OCI-LY7 (cell line): ENCODE results near the gene MFAP2. TPM values are rescaled to one million over a fixed set of nuclear protein-coding genes. Genes with fewer than 3 reads are reported as not detected.

ENCODE experiments used
- BruUV-seq: library from RNA; stranded (reverse); fragments of 400-500 nt; replicated peaks from 2 replicates; lab custom pipeline; 2021; lab: Mats Ljungman, UMichigan
- CTCF ChIA-PET: fragments of 300-600 bp; sonication (Branson Sonifier 250); formaldehyde crosslinking; loops from one replicate; lab custom pipeline; 2022; ENCODE audit warnings: antibody characterized with exemption; ENCODE audit not compliant: unreplicated experiment; lab: Charles Lee
- POLR2A ChIA-PET: fragments of 300-600 bp; sonication (Branson Sonifier 250); formaldehyde crosslinking; loops from one replicate; lab custom pipeline; 2022; ENCODE audit warnings: antibody characterized with exemption; lab: Charles Lee
- DNase-seq: peaks from one replicate; pipeline ENCODE4 v3.0.0-alpha.2; 2015; ENCODE audit warnings: low spot score
- H2AFZ ChIP-seq: fragments of 200-600 bp; sonication (generic), shearing (Covaris generic); 2 replicates; pipeline ENCODE4 v1.6.1; 2014; ENCODE audit warnings: mild to moderate bottlenecking, antibody characterized with exemption, low read length, moderate library complexity
- H3K27ac ChIP-seq: fragments of 200-600 bp; sonication (generic); 2 replicates; pipeline ENCODE4 v1.5.1; 2014; ENCODE audit warnings: mixed run types, low read depth, mild to moderate bottlenecking, moderate library complexity, low read length, inconsistent platforms; ENCODE audit not compliant: poor library complexity, severe bottlenecking
- H3K36me3 ChIP-seq: fragments of 200-600 bp; sonication (generic); 2 replicates; pipeline ENCODE4 v1.6.1; 2014; ENCODE audit warnings: mild to moderate bottlenecking, antibody characterized with exemption, low read length, moderate library complexity, mixed read lengths; ENCODE audit not compliant: insufficient read depth
- H3K4me1 ChIP-seq: fragments of 200-600 bp; sonication (generic); 2 replicates; pipeline ENCODE4 v1.5.1; 2014; ENCODE audit warnings: mild to moderate bottlenecking, low read length; ENCODE audit not compliant: insufficient read depth, poor library complexity, severe bottlenecking
- H3K4me2 ChIP-seq: fragments of 200-600 bp; sonication (generic); 2 replicates; pipeline ENCODE4 v1.6.1; 2014; ENCODE audit warnings: mild to moderate bottlenecking, low read length
- H3K4me3 ChIP-seq: fragments of 200-600 bp; sonication (generic); 2 replicates; pipeline ENCODE4 v1.5.1; 2014; ENCODE audit warnings: mild to moderate bottlenecking, low read depth, low read length; ENCODE audit not compliant: poor library complexity, severe bottlenecking
- H3K79me2 ChIP-seq: fragments of 200-600 bp; sonication (generic); 2 replicates; pipeline ENCODE4 v1.6.1; 2016; ENCODE audit warnings: low read depth, mild to moderate bottlenecking, low read length, moderate library complexity, mixed read lengths; ENCODE audit not compliant: insufficient read depth
- H3K9me2 ChIP-seq: fragments of 200-600 bp; sonication (generic); 2 replicates; pipeline ENCODE4 v1.6.1; 2016; ENCODE audit warnings: mild to moderate bottlenecking, low read length, mixed read lengths; ENCODE audit not compliant: insufficient read depth
- H3K9me3 ChIP-seq: fragments of 200-600 bp; sonication (generic); 2 replicates; pipeline ENCODE4 v1.6.1; 2014; ENCODE audit warnings: mild to moderate bottlenecking, mixed run types, low read length, mixed read lengths
- H4K20me1 ChIP-seq: fragments of 200-600 bp; sonication (generic); 2 replicates; pipeline ENCODE4 v1.6.1; 2014; ENCODE audit warnings: mild to moderate bottlenecking, antibody characterized with exemption, low read length, moderate library complexity, mixed read lengths; ENCODE audit not compliant: insufficient read depth
- CTCF ChIP-seq: fragments of 200-600 bp; sonication (generic); conservative IDR thresholded peaks from 2 replicates; pipeline ENCODE4 v1.5.1; 2014; ENCODE audit warnings: mild to moderate bottlenecking, antibody characterized with exemption, low read length, moderate library complexity, mixed read lengths
- EZH2phosphoT487 ChIP-seq: fragments of 200-600 bp; sonication (generic); IDR thresholded peaks from 2 replicates; pipeline ENCODE4 v1.6.1; 2018; ENCODE audit warnings: low read depth, borderline replicate concordance, mild to moderate bottlenecking, mixed run types, antibody characterized with exemption, low read length, moderate library complexity, mixed read lengths
- intact Hi-C: fragments of 100-400 bp; cut with micrococcal nuclease; formaldehyde crosslinking; loops from one replicate; pipeline ENCODE4 v1.10.0; 2022; ENCODE audit not compliant: unreplicated experiment
- total RNA-seq, 2 experiments: library from RNA; depleted of rRNA in 1 of 2; stranded (reverse); fragments of >200 nt in 1 of 2; shearing (Covaris generic) in 1 of 2; gene quantifications; 2 replicates each; pipeline ENCODE4 v1.2.3, GENCODE V29; 2014 to 2022

The MFAP2 gene
- total RNA-seq, 2 experiments from 2014 or later, result not detected

DNA sequence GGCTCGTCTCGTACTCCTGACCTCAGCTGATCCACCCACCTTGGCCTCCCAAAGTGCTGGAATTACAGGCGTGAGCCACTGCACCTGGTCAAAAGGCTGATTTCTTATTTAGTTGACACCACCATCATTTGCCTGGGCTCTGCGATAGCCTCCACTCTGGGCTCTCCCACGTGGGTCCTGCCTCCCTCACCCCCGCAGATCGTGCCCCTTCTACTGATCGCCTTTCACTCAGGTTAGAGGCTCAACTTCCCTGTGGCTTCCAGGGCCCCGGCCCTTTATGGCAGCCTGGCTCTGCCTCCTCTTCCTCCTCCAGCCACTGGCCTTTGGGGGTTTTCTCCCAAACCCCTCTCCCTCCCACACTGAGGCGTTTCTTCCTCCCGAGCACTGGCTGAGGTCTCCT is 2.5 kb upstream of the MFAP2 start:
- H4K20me1 ChIP-seq, result no peaks in the 10 kb centered on the region
- CTCF ChIA-PET, result no interaction called here
- POLR2A ChIA-PET, result no interaction called here
- H3K36me3 ChIP-seq, result 0 out of 2 replicates have a peak, but pooled peaks cover 5% of the 10 kb centered on the region
- intact Hi-C loops, result no loop called here
- no peaks in the 10 kb centered on the region for H3K9me3 ChIP-seq
- TF ChIP-seq EZH2phosphoT487 (no peak), CTCF (no peak)
- no TSS peak for BruUV-seq
- H3K27ac ChIP-seq, result no peak overlapping the region
- no peak overlapping the region for H3K4me2 ChIP-seq
- H3K9me2 ChIP-seq, result no peaks in the 10 kb centered on the region
- H3K4me1 ChIP-seq, result no peaks in the 10 kb centered on the region
- no peaks in the 10 kb centered on the region for H3K79me2 ChIP-seq
- DNase-seq, result no peak
- no peak overlapping the region for H3K4me3 ChIP-seq
- H2AFZ ChIP-seq, result no peak overlapping the region

GRCh38 chr1:16981269-16981849 is 939 bp upstream of the MFAP2 start:
- intact Hi-C loops, result no loop called here
- DNase-seq, result no peak
- Histone ChIP-seq H3K27ac (no peak overlapping the region), H3K9me3 (no peaks in the 10 kb centered on the region), H3K79me2 (no peaks in the 10 kb centered on the region), H4K20me1 (no peaks in the 10 kb centered on the region), H3K4me2 (no peak overlapping the region), H3K36me3 (no peaks in the 10 kb centered on the region), H3K9me2 (no peaks in the 10 kb centered on the region), H3K4me3 (no peak overlapping the region), H3K4me1 (no peaks in the 10 kb centered on the region), H2AFZ (no peak overlapping the region)
- POLR2A ChIA-PET, result interaction anchor here (0.6 kb wide), 1 partner anchor 22 kb away, joined by 4 read pairs; no protein-coding TSS in a partner anchor
- TF ChIP-seq EZH2phosphoT487, result no peak
- BruUV-seq, result no TSS peak
- CTCF ChIA-PET, result no interaction called here

DNA sequence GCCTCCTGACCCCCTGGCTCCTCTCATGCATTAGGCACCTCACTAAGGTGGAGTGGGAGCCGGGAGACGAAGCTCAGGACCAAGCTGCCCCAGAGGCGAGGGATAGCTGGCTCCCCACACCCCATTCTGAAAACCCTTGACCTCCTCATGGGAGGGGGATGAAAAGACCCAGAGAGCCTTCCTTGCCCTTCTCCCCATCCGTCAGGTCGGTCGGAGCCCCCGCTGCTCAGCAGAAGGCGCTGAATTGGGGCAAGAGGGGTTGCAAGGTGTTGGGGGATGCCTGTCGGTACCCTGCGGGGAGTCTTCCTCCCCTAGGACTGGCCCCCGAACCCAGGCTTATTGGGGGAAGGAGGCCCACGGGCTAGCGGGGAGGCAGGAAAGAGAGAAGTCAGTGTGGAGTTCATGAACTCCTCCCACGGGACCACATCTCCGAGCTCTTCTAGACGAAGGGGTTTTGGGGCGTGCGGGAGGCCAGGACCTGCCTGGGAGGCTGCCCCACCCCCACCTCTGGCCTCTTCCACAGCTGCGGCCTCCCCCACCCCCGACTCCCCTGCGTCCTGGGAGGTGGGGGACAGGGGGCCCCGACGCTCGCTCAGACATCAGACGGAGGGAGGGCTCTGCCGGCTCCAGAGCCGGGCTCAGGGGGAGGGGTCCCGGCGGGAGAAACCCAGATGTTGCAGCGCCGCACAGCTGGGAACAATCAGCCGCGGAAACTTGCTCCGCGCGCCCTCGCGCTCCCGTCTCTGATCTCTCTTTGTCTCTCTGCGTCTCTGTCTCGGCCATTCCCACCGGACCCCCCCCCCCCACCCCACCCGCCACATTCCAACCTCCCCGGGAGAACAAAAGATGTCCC is 719 bp downstream of the MFAP2 start:
- no TSS peak for BruUV-seq
- no peak overlapping the region; the same call in 1 of the 2 replicates for H3K4me2 ChIP-seq
- POLR2A ChIA-PET, result interaction anchor here (0.5 kb wide), 1 partner anchor 247 kb away, joined by 5 read pairs; no protein-coding TSS in a partner anchor

More for the DNA sequence above, 719 bp downstream of the MFAP2 start:
- Histone ChIP-seq H3K36me3 (no peaks in the 10 kb centered on the region), H4K20me1 (no peaks in the 10 kb centered on the region), H3K4me3 (no peak overlapping the region), H3K79me2 (no peaks in the 10 kb centered on the region), H3K9me3 (no peaks in the 10 kb centered on the region), H2AFZ (no peak overlapping the region), H3K9me2 (no peaks in the 10 kb centered on the region), H3K27ac (no peak overlapping the region), H3K4me1 (no peaks in the 10 kb centered on the region)
- intact Hi-C loops, result no loop called here
- CTCF ChIA-PET, result no interaction called here
- TF ChIP-seq EZH2phosphoT487 (no peak), CTCF (no peak)
- no peak for DNase-seq
